Measurements from ENCODE around the gene CEP350. TPM values are rescaled to one million over a fixed set of nuclear protein-coding genes. Genes with fewer than 3 reads are reported as not detected.

Gene CEP350
- total and polyA plus RNA-seq, 12 donors, result 4.1 to 71.4 (median 42.4) TPM

- H3K27me3 ChIP-seq, result no peaks in the 10 kb centered on the region
- H3K36me3 ChIP-seq (replicated peaks in 1 of 2), result no peaks in the 10 kb centered on the region
- TF ChIP-seq CTCF (IDR thresholded peaks at IDR 0.05) (no peak), POLR2A (IDR thresholded peaks at IDR 0.05) (no peak)
- DNase-seq, result no peak
- no peaks in the 10 kb centered on the region for H3K4me1 ChIP-seq (replicated peaks in 1 of 2)
- no peak overlapping the region for H3K4me3 ChIP-seq
- intact Hi-C loops (cut with DNase I), result no loop called here
- no peak overlapping the region for H3K27ac ChIP-seq
- no peaks in the 10 kb centered on the region for H3K9me3 ChIP-seq (replicated peaks in 1 of 3)
- 78 to 88% (median 82%) methylated on average over 5 to 6 of the region's 6 CpGs for WGBS, 4 donors
Observed at GRCh38 chr1:180141381-180141934, 186.8 kb downstream of the CEP350 start.

- Histone ChIP-seq H3K27ac (no peak overlapping the region), H3K4me1 (replicated peaks in 1 of 2) (no peaks in the 10 kb centered on the region), H3K27me3 (no peaks in the 10 kb centered on the region), H3K36me3 (replicated peaks in 1 of 2) (no peaks in the 10 kb centered on the region), H3K9me3 (replicated peaks in 1 of 3) (no peaks in the 10 kb centered on the region), H3K4me3 (no peak overlapping the region)
- no peak for DNase-seq
- TF ChIP-seq POLR2A (IDR thresholded peaks at IDR 0.05), result no peak
- TF ChIP-seq CTCF (IDR thresholded peaks at IDR 0.05), result no peak
- 67 to 75% (median 71%) methylated on average over 3 of the region's 3 CpGs for WGBS, 4 donors
- intact Hi-C loops (cut with DNase I), result no loop called here
Observed at GRCh38 chr1:180143359-180143758, 188.7 kb downstream of the CEP350 start.

DNA sequence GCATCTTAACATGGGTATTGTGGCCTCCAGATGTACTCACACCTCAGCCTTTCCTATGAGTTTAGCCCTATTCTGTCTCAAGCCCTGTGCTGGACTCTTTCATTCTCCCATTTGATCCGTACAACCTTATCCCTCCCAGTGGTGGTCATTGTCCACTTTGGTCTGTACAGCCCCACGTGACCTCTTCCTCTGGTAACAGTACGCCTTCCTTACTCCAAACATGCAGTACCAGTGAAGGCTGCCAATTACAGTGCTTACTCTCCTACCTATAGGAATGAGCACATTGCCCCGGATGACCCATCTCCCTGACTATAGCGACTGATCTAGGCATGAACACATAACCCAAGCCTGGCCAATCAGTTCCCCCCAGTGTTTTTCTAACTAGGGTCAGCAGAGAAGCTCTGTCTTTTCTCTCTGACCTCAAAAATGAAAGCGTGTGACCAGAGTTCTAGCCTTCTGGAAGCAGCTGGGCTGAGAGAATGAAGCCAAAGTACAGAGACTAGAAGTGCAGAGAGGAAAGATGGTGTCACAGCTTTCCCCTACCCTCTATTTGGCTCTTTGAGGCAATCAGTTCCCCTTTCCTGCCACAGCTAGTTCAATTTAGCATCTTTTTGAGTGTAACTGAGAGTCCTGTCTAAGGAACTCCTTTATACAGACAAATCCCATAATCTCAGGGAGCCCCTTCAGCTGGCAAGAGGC lies 190.2 kb downstream of the CEP350 start:
- Histone ChIP-seq H3K9me3 (replicated peaks in 1 of 3) (no peaks in the 10 kb centered on the region), H3K27me3 (no peaks in the 10 kb centered on the region), H3K36me3 (replicated peaks in 1 of 2) (no peaks in the 10 kb centered on the region), H3K4me1 (replicated peaks in 1 of 2) (no peaks in the 10 kb centered on the region), H3K4me3 (no peak overlapping the region), H3K27ac (no peak overlapping the region)
- 62 to 79% (median 72%) methylated on average over 6 of the region's 6 CpGs for WGBS, 4 donors
- no peak for TF ChIP-seq POLR2A (IDR thresholded peaks at IDR 0.05)
- TF ChIP-seq CTCF (IDR thresholded peaks at IDR 0.05), result no peak
- intact Hi-C loops (cut with DNase I), result no loop called here
- DNase-seq, result no peak

- DNase-seq, result no peak
Observed at GRCh38 chr1:180145446-180145845, 190.8 kb downstream of the CEP350 start.

More at GRCh38 chr1:180145446-180145845, 190.8 kb downstream of the CEP350 start:
- WGBS, 4 donors, result 89 to 93% (median 91%) methylated on average over 3 of the region's 3 CpGs
- Histone ChIP-seq H3K4me1 (replicated peaks in 1 of 2) (no peaks in the 10 kb centered on the region), H3K4me3 (no peak overlapping the region), H3K27me3 (no peaks in the 10 kb centered on the region), H3K9me3 (replicated peaks in 1 of 3) (no peaks in the 10 kb centered on the region), H3K27ac (no peak overlapping the region), H3K36me3 (replicated peaks in 1 of 2) (no peaks in the 10 kb centered on the region)
- no peak for TF ChIP-seq CTCF (IDR thresholded peaks at IDR 0.05)
- no peak for TF ChIP-seq POLR2A (IDR thresholded peaks at IDR 0.05)
- intact Hi-C loops (cut with DNase I), result no loop called here

Measured in adrenal gland (tissue), 12 donors.